Activated CD8-positive, alpha-beta memory T cell treated with anti-CD3 and anti-CD28 coated beads for 1 hour (primary cell): ENCODE results near the gene OR52E8.

Source experiments
- DNase-seq, 2 donors: peaks; one replicate each; pipeline ENCODE4 v3.0.0-alpha.2; 2020; ENCODE audit warnings: low read depth in 1 of 2; ENCODE audit errors: extremely low read depth in 1 of 2

OR52E8 gene

GRCh38 chr11:5857590-5857989, at the start of gene OR52E8:
TSS of gene OR52E8 (minus strand) at chr11:5857690. CDS start at chr11:5857690, 0 bp downstream.
- DNase-seq, result no peak

GRCh38 chr11:5899534-5899933, 42.0 kb upstream of the OR52E8 start:
- no peak for DNase-seq

- DNase-seq, result no peak
Observed at GRCh38 chr11:5892908-5893307, 35.4 kb upstream of the OR52E8 start, which contains the start of gene OR52E5. TSS of gene OR52E5 (plus strand) at chr11:5893208. CDS start at chr11:5900777, 7,569 bp downstream.

GRCh38 chr11:5891216-5891800, 33.8 kb upstream of the OR52E8 start:
- no peak for DNase-seq

- DNase-seq, result no peak
Observed at GRCh38 chr11:5887661-5888060, 30.2 kb upstream of the OR52E8 start.

GRCh38 chr11:5887172-5887571, 29.7 kb upstream of the OR52E8 start:
- no peak for DNase-seq

- DNase-seq, result no peak
Observed at GRCh38 chr11:5881756-5882155, 24.3 kb upstream of the OR52E8 start.

GRCh38 chr11:5880329-5880728, 22.8 kb upstream of the OR52E8 start, which contains the start of gene OR52E4:
TSS of gene OR52E4 (plus strand) at chr11:5880629. CDS start at chr11:5884293, 3,664 bp downstream.
- DNase-seq, result no peak

DNA sequence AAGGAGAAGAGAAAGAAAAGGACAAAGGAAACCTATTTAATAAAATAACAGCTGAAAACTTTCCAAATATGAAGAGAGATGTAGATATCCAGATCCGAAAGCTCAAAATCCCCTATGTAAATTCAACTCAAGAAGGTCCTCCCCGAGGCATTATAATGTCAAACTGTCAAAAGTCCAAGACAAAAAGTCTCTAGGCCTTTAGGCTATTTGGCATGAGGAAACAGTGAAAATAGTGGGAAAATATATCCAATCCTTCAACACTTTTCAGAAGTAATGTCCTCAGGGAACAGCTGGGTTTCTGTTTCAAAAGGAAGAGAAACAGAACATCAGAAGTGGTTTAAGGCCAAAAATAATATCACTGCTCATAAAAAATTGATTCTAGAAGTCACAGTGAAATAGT, 21.1 kb upstream of the OR52E8 start:
- DNase-seq, result no peak

DNA sequence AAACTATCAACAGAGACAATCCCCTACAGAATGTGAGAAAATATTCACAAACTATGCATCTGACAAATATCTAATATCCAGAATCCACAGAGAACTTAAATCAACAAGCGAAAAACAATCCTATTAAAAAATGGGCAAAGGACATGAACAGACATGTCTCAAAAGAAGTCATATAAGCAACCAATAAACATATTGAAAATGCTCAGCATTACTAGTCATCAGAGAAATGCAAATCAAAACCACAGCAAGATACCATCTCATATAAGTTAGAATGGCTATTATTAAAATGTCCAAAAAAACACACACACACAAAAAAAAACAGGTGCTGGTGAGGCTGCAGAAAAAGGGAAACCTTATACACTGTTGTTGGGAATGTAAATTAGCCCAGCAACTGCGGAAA, 8.3 kb upstream of the OR52E8 start:
- DNase-seq, result no peak

GRCh38 chr11:5851002-5851401, 6.5 kb downstream of the OR52E8 start:
- no peak for DNase-seq

DNA sequence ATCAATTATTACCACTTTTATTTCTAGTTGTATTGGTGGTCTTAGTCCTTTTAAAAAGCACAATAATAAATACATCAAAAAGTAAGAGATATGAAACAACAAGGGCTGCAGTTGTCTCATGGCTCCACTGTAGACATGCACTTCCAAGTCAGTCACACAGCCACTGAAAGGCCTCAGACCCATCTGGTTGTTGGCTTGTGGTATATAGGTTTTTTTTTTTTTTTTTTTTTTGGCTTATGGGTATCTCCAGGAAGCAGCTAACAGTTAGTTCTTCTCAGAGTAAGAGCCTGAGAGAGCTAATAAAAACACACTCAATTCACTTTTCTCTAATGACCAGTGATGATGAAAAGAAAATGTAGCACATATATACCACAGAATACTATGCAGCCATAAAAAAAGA, 9.8 kb downstream of the OR52E8 start:
- DNase-seq, result no peak

DNA sequence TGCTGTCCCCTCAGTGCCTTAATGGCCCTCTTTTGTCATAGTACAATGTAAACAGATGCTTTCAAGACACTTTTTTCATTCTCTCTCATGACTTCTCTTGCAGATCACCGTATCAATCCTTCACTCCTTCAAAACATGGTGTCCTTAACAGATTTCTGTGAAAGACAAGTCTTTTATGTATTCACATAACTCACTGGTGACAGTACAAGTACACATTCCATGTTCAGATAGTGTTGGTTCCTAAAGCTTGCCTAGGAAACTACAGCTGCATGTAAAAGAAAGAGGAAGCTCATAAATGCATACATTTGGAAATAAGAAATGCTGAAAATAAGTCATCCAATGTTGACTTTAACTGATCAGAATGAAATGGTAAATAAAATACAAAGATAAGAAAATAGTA, 10.8 kb downstream of the OR52E8 start:
- DNase-seq, result no peak

- DNase-seq, result no peak
Observed at GRCh38 chr11:5841797-5842196, 15.7 kb downstream of the OR52E8 start, which contains the start of gene OR52E6. TSS of gene OR52E6 (minus strand) at chr11:5841897. CDS start at chr11:5841897, 0 bp downstream.

DNA sequence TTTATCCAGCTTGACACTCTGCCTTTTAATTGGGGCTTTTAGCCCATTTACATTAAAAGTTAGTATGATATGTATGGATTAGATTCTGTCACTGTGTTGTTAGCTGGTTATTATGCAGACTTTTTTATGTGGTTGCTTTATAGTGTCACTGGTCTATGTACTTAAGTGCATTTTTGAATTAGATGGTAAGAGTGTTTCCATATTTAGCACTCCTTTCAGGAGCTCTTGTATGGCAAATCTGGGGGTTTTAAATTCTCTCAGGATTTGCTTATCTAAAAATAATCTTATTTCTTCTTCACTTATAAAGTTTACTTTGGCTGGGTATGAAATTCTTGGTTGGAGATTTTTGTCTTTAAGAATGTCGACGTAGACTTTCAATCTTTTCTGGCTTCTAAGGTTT, 19.8 kb downstream of the OR52E8 start:
- DNase-seq, result no peak

DNA sequence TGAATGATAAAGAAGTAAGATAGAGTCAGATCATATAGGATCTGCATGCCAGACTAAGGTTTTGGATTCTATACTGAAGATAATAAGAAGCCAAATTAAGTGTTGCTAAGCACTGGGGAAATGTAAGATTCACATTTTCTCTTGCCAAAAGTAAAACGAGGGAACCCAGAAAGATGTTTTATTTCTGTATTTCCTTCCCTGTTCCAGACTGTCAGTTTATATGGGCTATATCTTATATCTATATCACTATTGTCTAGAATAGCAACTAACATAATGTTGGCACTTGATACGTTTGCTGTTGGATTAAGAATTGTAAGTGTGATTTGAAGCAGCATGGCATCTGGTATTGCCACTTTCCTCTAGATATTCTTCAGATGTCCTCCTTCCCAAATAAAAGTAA, 24.0 kb downstream of the OR52E8 start:
- no peak for DNase-seq

- DNase-seq, result no peak
Observed at GRCh38 chr11:5831196-5831829, 26.2 kb downstream of the OR52E8 start.

GRCh38 chr11:5818245-5818886, 39.1 kb downstream of the OR52E8 start:
- no peak for DNase-seq

- no peak for DNase-seq
Observed at GRCh38 chr11:5815534-5815933, 42.0 kb downstream of the OR52E8 start.

DNA sequence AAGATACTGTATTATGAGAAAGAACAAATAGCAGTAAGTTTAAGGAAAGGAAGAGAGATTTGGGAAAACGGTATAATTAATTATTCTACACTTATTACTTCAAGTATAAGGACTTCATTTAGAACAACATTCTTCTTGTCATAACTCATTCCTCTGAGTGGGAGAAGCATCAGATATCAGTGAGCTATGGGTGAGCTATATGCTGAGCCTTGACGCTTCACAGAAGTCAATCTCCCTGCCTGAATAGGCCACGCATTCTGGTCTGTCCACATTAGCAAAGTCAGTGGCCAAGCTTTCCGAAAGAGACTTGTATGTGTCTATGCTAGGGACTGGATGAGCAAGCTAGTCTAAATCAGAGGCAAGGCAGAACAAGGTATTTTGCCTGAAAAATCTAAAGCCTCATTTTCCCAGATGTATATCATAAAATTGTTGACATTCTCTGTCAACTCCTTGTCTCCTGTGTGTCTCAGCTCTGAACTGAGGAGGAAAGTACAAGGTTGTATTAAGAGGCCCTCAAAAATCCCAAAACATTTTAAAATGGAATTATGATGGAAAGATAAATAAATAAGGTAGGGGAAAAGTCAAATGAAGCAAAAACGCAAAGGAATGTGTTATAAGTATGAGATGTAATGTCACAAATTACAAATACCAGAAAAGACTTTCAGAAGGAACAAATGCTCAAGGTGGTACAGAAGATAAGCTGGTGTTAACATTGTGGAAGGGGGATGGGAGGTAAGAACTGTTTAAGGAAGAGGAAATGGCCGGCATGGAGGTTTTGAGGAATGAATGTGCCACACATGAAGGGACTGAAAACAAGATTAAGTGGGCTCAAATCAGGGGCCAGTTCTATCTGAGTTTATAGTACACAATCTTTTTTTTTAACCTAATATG, 47.3 kb downstream of the OR52E8 start:
- no peak for DNase-seq

- DNase-seq, result no peak
Observed at GRCh38 chr11:5809122-5809519, 48.4 kb downstream of the OR52E8 start.
